KMS-11 (cell line): ENCODE data around the gene PIK3IP1.

Experiments used
- H2AFZ ChIP-seq: fragments of 200-600 bp; sonication (generic); 2 replicates; pipeline ENCODE4 v1.6.1; 2016; ENCODE audit warnings: antibody characterized with exemption, mixed run types, low read depth
- H3K27ac ChIP-seq: fragments of 200-600 bp; sonication (generic); 2 replicates; pipeline ENCODE4 v1.6.1; 2016; ENCODE audit warnings: mild to moderate bottlenecking, mixed run types
- H3K27me3 ChIP-seq: fragments of 200-600 bp; sonication (generic); 2 replicates; pipeline ENCODE4 v1.6.1; 2017; ENCODE audit warnings: mild to moderate bottlenecking, low read depth, mixed run types, moderate library complexity; ENCODE audit not compliant: insufficient read depth
- H3K36me3 ChIP-seq: fragments of 200-600 bp; sonication (generic); 2 replicates; pipeline ENCODE4 v1.6.1; 2017; ENCODE audit warnings: mild to moderate bottlenecking, mixed run types; ENCODE audit not compliant: insufficient read depth
- H3K4me1 ChIP-seq: fragments of 200-600 bp; sonication (generic); 2 replicates; pipeline ENCODE4 v1.6.1; 2016; ENCODE audit warnings: mild to moderate bottlenecking, low read depth, mixed run types; ENCODE audit not compliant: poor library complexity, severe bottlenecking
- H3K4me2 ChIP-seq: fragments of 200-600 bp; sonication (generic); 2 replicates; pipeline ENCODE4 v1.7.0; 2016; ENCODE audit warnings: mild to moderate bottlenecking, mixed run types
- H3K4me3 ChIP-seq: fragments of 200-600 bp; sonication (generic); IDR thresholded peaks from 2 replicates; pipeline ENCODE4 v1.6.1; 2017; ENCODE audit warnings: low read depth, low read length, mixed read lengths; ENCODE audit not compliant: insufficient read depth
- H3K79me2 ChIP-seq: fragments of 200-600 bp; sonication (generic); 2 replicates; pipeline ENCODE4 v1.6.1; 2016; ENCODE audit warnings: low read depth, mixed run types; ENCODE audit not compliant: insufficient read depth
- H3K9ac ChIP-seq: fragments of 200-600 bp; sonication (generic); 2 replicates; pipeline ENCODE4 v1.6.1; 2016; ENCODE audit warnings: mild to moderate bottlenecking, mixed run types
- H4K20me1 ChIP-seq: fragments of 200-600 bp; sonication (generic); 2 replicates; pipeline ENCODE4 v1.6.1; 2016; ENCODE audit warnings: mild to moderate bottlenecking, mixed run types; ENCODE audit not compliant: insufficient read depth
- TF ChIP-seq, protein P1 (sequence below): fragments of 200-600 bp; sonication (generic); conservative IDR thresholded peaks from 2 replicates; pipeline ENCODE4 v1.6.1; 2017; ENCODE audit warnings: low read depth, mild to moderate bottlenecking, antibody characterized with exemption, low read length, moderate library complexity, mixed read lengths

PIK3IP1 gene

DNA sequence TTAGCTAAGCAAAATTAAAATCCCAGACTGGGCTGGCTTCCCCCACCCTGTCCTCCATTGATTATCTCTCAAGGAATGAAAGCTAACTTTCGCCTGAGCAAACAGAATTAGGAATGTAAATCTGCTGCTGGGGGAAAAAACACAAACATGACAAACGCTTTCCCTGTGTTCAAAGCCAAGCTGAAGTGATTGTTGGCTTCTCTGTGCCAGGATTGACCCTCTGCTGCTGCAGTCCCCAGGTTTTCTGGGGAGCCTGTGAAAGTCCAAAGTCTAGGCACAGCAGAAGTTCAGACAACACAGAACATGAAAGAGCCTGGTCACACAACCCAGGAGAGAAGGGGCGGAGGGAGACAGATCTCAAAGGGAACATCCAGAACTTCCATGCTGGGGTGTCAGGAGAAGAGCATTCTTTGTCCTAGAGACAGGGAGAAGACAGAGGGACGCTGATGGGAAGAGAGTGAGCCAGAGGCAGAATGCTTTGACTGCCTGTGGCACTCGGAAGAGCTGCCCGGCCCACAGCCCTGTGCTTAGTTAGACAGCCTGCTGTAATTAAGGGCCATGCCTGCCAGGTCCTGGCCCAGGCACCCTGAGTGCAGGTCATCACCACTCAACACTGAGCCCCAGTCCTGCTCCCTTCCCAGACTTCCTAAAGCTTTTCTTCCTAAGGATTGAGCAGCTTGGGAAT lies 47.0 kb upstream of the PIK3IP1 start:
- peaks cover 5% of the 10 kb centered on the region; the same call in 1 of the 2 replicates for H3K79me2 ChIP-seq
- no peaks in the 10 kb centered on the region for H3K27me3 ChIP-seq
- TF ChIP-seq, protein P1, sequence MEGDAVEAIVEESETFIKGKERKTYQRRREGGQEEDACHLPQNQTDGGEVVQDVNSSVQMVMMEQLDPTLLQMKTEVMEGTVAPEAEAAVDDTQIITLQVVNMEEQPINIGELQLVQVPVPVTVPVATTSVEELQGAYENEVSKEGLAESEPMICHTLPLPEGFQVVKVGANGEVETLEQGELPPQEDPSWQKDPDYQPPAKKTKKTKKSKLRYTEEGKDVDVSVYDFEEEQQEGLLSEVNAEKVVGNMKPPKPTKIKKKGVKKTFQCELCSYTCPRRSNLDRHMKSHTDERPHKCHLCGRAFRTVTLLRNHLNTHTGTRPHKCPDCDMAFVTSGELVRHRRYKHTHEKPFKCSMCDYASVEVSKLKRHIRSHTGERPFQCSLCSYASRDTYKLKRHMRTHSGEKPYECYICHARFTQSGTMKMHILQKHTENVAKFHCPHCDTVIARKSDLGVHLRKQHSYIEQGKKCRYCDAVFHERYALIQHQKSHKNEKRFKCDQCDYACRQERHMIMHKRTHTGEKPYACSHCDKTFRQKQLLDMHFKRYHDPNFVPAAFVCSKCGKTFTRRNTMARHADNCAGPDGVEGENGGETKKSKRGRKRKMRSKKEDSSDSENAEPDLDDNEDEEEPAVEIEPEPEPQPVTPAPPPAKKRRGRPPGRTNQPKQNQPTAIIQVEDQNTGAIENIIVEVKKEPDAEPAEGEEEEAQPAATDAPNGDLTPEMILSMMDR: no peak
- H3K36me3 ChIP-seq: no peaks in the 10 kb centered on the region
- no peak overlapping the region for H3K4me2 ChIP-seq
- peaks cover 2% of the 10 kb centered on the region for H3K4me1 ChIP-seq
- peak overlapping the region; percentile 21; the same call in 1 of the 2 replicates for H3K27ac ChIP-seq
- H4K20me1 ChIP-seq: no peaks in the 10 kb centered on the region
- H3K4me3 ChIP-seq: no peak overlapping the region
- H2AFZ ChIP-seq: no peak overlapping the region
- no peak overlapping the region for H3K9ac ChIP-seq

DNA sequence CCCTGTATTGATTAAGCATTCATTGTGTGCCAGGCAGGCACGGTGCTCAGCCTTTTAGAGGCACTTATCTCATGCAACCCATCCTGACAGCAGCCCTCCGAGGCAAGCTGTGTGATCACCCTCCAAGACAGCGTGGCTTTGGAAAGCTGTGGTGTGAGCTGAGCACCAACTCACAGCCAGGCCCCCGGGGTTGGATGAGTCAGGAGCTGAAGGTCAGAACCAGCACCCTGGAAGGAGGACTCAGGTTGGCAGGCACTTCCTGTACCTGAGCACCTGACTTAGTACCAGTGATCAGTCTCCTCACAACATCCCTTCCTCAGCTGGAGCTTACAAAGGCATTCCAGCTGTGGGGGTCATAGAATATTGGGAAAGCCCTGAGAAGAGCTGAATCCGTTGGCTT lies 44.9 kb upstream of the PIK3IP1 start:
- H2AFZ ChIP-seq: no peak overlapping the region
- H3K4me1 ChIP-seq: peaks cover 4% of the 10 kb centered on the region
- H4K20me1 ChIP-seq: no peaks in the 10 kb centered on the region
- TF ChIP-seq, protein P1: no peak
- H3K4me3 ChIP-seq: no peak overlapping the region
- H3K36me3 ChIP-seq: no peaks in the 10 kb centered on the region; the same call in 1 of the 2 replicates
- no peaks in the 10 kb centered on the region for H3K27me3 ChIP-seq
- H3K27ac ChIP-seq: no peak overlapping the region
- no peak overlapping the region for H3K4me2 ChIP-seq
- H3K79me2 ChIP-seq: no peaks in the 10 kb centered on the region; the same call in 1 of the 2 replicates
- no peak overlapping the region for H3K9ac ChIP-seq

DNA sequence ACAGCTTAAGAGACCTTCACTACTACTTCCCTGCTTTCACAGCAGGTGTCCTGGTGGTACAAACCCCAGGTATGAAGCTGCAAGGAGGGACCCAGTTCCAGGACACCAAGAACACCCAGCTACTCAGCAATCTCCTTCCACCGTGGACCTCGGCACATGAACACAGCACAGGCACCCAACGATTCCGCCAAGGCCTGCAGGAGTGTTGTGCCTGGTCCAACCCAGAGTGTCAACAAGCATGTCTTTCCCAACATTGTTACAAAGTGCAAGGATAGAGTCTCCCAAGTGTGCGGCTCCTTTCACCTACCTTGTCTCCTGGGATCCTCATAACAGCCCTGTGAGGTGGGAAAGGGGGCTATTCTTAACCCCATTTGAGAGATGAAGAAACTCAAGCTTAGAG lies 42.0 kb upstream of the PIK3IP1 start:
- Histone ChIP-seq H3K79me2 (no peaks in the 10 kb centered on the region), H3K27ac (no peak overlapping the region), H3K36me3 (no peaks in the 10 kb centered on the region; the same call in 1 of the 2 replicates), H3K4me1 (peaks cover 8% of the 10 kb centered on the region), H3K27me3 (no peaks in the 10 kb centered on the region), H3K4me3 (no peak overlapping the region), H3K9ac (no peak overlapping the region), H3K4me2 (no peak overlapping the region), H2AFZ (no peak overlapping the region), H4K20me1 (no peaks in the 10 kb centered on the region)
- TF ChIP-seq, protein P1: no peak

DNA sequence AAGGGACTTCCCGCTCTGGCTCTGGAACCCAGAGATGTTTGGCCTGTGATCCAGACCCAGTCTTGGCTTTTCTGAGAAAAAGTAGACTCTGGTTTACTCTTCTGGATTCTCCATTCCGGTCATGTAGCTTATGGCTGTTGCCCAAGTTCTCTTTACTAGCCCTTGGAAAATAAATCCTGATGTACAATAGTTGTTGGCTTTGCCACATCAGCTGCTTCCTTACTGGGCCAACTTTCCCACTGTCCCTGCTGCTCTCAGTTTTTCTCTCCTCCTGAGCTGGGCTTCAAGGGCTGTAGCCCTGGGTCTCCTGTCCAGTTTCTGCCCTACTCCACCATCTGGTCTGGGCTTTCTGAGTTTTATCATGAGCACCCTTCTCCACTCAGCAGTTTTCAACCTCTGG lies 41.4 kb upstream of the PIK3IP1 start:
- Histone ChIP-seq H3K9ac (no peak overlapping the region), H3K79me2 (no peaks in the 10 kb centered on the region)

More for the DNA sequence above, 41.4 kb upstream of the PIK3IP1 start:
- H2AFZ ChIP-seq: no peak overlapping the region
- H3K27ac ChIP-seq: no peak overlapping the region
- H3K27me3 ChIP-seq: no peaks in the 10 kb centered on the region
- H3K4me1 ChIP-seq: peaks cover 8% of the 10 kb centered on the region
- H3K4me2 ChIP-seq: no peak overlapping the region
- no peak overlapping the region for H3K4me3 ChIP-seq
- no peaks in the 10 kb centered on the region for H4K20me1 ChIP-seq
- no peaks in the 10 kb centered on the region; the same call in 1 of the 2 replicates for H3K36me3 ChIP-seq
- TF ChIP-seq, protein P1: no peak
